ENCODE measurements around the gene TPCN1.

DNA sequence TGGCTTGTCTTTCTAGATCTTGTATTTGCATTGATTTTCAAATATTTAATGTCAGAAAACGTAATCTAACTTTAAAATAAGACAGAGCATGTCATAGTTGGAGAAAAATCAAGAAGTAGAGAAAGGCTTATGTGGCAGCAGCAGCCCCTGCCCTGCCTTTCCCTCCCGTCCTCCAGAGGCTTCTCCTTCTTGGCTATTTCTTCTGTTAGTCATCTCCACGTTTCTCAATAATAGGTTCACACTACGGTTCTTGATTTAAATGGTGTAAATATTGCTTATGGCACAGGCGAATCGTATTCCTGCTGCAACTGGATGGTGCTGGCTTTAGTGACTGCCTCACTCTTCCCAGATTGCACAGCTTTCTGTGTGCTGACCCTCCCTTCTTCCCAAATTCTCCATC is 70.8 kb downstream of the TPCN1 start:
- TF ChIP-seq, protein P1, sequence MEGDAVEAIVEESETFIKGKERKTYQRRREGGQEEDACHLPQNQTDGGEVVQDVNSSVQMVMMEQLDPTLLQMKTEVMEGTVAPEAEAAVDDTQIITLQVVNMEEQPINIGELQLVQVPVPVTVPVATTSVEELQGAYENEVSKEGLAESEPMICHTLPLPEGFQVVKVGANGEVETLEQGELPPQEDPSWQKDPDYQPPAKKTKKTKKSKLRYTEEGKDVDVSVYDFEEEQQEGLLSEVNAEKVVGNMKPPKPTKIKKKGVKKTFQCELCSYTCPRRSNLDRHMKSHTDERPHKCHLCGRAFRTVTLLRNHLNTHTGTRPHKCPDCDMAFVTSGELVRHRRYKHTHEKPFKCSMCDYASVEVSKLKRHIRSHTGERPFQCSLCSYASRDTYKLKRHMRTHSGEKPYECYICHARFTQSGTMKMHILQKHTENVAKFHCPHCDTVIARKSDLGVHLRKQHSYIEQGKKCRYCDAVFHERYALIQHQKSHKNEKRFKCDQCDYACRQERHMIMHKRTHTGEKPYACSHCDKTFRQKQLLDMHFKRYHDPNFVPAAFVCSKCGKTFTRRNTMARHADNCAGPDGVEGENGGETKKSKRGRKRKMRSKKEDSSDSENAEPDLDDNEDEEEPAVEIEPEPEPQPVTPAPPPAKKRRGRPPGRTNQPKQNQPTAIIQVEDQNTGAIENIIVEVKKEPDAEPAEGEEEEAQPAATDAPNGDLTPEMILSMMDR (IDR thresholded peaks at IDR 0.05), result no peak
- no peak for TF ChIP-seq POLR2A (IDR thresholded peaks at IDR 0.05)
